NT2/D1 (cell line): ENCODE measurements around the gene CEP135.

Experiments used
- DNase-seq: peaks from one replicate; pipeline ENCODE4 v3.0.0-alpha.2; 2011; ENCODE audit warnings: low read depth, low spot score
- H3K27me3 ChIP-seq: 2 replicates; pipeline ENCODE4 v1.6.0; 2011; ENCODE audit warnings: mild to moderate bottlenecking; ENCODE audit not compliant: insufficient read length, insufficient read depth
- H3K36me3 ChIP-seq: 2 replicates; pipeline ENCODE4 v1.6.1; 2011; ENCODE audit warnings: mild to moderate bottlenecking, low read length, mixed read lengths; ENCODE audit not compliant: insufficient read depth, insufficient read length
- H3K4me1 ChIP-seq: 2 replicates; pipeline ENCODE4 v1.5.1; 2011; ENCODE audit not compliant: insufficient read depth, insufficient read length
- H3K4me3 ChIP-seq: 2 replicates; pipeline ENCODE4 v1.5.1; 2011; ENCODE audit warnings: low read depth; ENCODE audit not compliant: insufficient read length
- H3K9ac ChIP-seq: 2 replicates; pipeline ENCODE4 v1.6.0; 2011; ENCODE audit warnings: low read depth; ENCODE audit not compliant: insufficient read length
- H3K9me3 ChIP-seq: 2 replicates; pipeline ENCODE4 v1.5.1; 2011; ENCODE audit warnings: mild to moderate bottlenecking, low read length; ENCODE audit not compliant: insufficient read depth
- SUZ12 ChIP-seq: IDR thresholded peaks from 2 replicates; pipeline ENCODE4 v1.6.1; 2011; ENCODE audit not compliant: insufficient read length, insufficient read depth; ENCODE audit errors: extremely low read depth
- YY1 ChIP-seq: IDR thresholded peaks from 2 replicates; pipeline ENCODE4 v1.6.1; 2011; ENCODE audit not compliant: insufficient read length, insufficient read depth
- ZNF274 ChIP-seq: IDR thresholded peaks from 2 replicates; pipeline ENCODE4 v1.6.1; 2011; ENCODE audit warnings: mild to moderate bottlenecking, low read depth, low read length

Gene CEP135

GRCh38 chr4:55910140-55910539 is 38.6 kb upstream of the CEP135 start:
- TF ChIP-seq SUZ12: no peak
- TF ChIP-seq ZNF274: no peak
- no peak for TF ChIP-seq YY1
- Histone ChIP-seq H3K9me3 (no peaks in the 10 kb centered on the region), H3K27me3 (no peaks in the 10 kb centered on the region), H3K4me1 (no peaks in the 10 kb centered on the region), H3K36me3 (peaks cover 2% of the 10 kb centered on the region), H3K4me3 (no peak overlapping the region), H3K9ac (no peak overlapping the region)
- no peak for DNase-seq

GRCh38 chr4:55912249-55912648 is 36.5 kb upstream of the CEP135 start:
- TF ChIP-seq ZNF274 (no peak), SUZ12 (no peak)
- Histone ChIP-seq H3K27me3 (no peaks in the 10 kb centered on the region), H3K4me1 (no peaks in the 10 kb centered on the region), H3K9ac (no peak overlapping the region), H3K9me3 (no peaks in the 10 kb centered on the region), H3K4me3 (no peak overlapping the region), H3K36me3 (no peaks in the 10 kb centered on the region)
- no peak for DNase-seq

- H3K9ac ChIP-seq: no peak overlapping the region
- no peaks in the 10 kb centered on the region for H3K4me1 ChIP-seq
- H3K27me3 ChIP-seq: no peaks in the 10 kb centered on the region
- no peak for TF ChIP-seq SUZ12
- no peak for TF ChIP-seq YY1
- no peak for TF ChIP-seq ZNF274
- H3K9me3 ChIP-seq: no peaks in the 10 kb centered on the region; the same call in 1 of the 2 replicates
- DNase-seq: no peak
- H3K36me3 ChIP-seq: no peaks in the 10 kb centered on the region
- no peak overlapping the region for H3K4me3 ChIP-seq
Measured at GRCh38 chr4:55920571-55920970, 28.2 kb upstream of the CEP135 start.

DNA sequence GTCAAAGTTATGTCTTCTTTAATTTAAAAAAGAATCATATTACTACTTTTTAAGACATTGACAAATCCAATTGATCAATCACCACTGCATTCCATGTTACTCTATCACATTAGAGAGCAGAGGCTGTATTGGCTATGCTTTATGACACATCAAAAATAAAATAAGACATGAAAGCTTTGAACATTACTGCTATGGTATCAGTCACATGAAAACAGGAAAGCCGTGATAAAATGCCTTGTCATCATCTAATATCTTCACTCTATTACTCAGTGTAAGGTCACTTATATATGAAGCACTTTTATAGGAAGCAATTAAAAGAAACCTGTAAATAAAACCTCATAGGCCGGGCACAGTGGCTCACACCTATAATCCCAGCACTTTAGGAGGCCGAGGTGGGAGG is 27.7 kb upstream of the CEP135 start:
- Histone ChIP-seq H3K36me3 (no peaks in the 10 kb centered on the region), H3K4me3 (no peak overlapping the region), H3K9me3 (no peaks in the 10 kb centered on the region; the same call in 1 of the 2 replicates), H3K27me3 (no peaks in the 10 kb centered on the region), H3K4me1 (no peaks in the 10 kb centered on the region), H3K9ac (no peak overlapping the region)
- no peak for DNase-seq
- TF ChIP-seq ZNF274 (no peak), YY1 (no peak), SUZ12 (no peak)

DNA sequence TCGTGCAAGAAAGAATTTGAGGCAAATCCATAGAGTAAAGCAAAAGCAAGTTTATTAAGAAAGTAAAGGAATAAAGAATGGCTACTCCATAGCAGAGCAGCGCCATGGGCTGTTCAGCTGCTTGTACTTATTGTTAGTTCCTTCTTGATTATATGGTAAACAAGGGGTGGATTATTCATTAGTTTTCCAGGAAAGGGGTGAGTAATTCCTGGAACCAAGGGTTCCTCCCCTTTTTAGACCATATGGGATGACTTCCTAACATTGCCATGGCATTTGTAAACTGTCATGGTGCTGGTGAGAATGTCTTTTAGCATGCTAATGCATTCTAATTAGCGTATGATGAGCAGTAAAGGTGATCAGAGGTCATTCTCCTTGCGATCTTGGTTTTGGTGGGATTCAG is 23.5 kb upstream of the CEP135 start:
- TF ChIP-seq YY1 (no peak), ZNF274 (no peak), SUZ12 (no peak)
- no peak overlapping the region for H3K9ac ChIP-seq
- H3K36me3 ChIP-seq: no peaks in the 10 kb centered on the region
- H3K27me3 ChIP-seq: no peaks in the 10 kb centered on the region
- H3K4me3 ChIP-seq: no peak overlapping the region
- peaks cover 16% of the 10 kb centered on the region for H3K9me3 ChIP-seq
- no peaks in the 10 kb centered on the region for H3K4me1 ChIP-seq
- DNase-seq: peak; percentile 6

DNA sequence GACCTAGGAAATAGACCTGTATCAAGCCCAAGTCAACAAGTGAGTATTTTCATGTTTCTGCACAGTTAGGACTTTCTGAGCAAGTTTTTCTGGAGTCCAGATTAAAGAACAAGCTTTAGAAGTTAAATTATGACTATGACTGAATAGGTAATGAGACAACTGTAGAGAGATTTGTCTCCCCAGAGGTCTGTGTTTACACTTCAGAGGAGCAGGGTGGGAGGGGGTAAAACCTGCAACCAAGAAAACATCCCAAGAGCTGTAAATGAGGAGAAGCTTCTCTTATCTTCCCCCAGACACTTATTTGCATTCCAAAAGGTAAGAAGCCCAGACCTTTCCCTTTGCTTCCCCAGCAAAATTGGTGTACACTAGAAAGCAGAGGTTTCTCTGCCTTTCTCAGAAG is 22.1 kb upstream of the CEP135 start:
- no peaks in the 10 kb centered on the region for H3K36me3 ChIP-seq
- H3K9me3 ChIP-seq: peaks cover 16% of the 10 kb centered on the region
- H3K27me3 ChIP-seq: no peaks in the 10 kb centered on the region
- TF ChIP-seq YY1: no peak
- TF ChIP-seq ZNF274: no peak
- no peak for TF ChIP-seq SUZ12
- DNase-seq: peak; percentile 25
- no peaks in the 10 kb centered on the region for H3K4me1 ChIP-seq
- no peak overlapping the region for H3K9ac ChIP-seq
- H3K4me3 ChIP-seq: no peak overlapping the region

DNA sequence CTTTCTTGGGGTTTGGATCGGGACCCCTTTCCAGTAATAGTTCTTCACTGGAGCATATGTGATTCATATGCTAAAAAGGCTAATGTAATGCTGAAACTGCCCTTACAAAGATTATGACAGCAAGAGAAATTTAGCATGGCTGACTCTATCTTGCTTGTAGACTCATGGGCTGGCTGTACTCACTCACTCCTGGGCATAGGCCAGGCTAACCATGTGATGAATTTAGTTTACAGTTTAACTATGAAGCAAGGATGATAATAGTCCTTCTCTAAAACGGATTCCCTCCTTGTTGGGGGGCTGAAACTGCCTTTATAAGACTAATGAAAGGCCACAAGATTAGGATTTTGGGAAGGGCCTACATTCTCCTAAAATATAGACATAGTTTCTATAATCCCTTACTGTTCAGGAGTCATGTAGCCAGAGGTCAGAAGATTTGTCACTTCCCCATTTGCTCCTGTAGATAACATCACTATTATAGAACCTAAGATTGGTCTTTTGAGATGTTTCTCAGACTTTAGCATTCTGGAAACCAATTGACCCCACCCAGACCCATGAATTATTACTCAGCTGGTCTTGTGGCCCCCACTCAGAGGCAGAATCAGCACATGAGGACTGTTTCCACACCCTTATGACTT is 20.8 kb upstream of the CEP135 start:
- no peak for DNase-seq
- no peaks in the 10 kb centered on the region for H3K36me3 ChIP-seq
- no peak overlapping the region for H3K4me3 ChIP-seq
- H3K27me3 ChIP-seq: no peaks in the 10 kb centered on the region
- TF ChIP-seq SUZ12: no peak
- TF ChIP-seq ZNF274: no peak
- TF ChIP-seq YY1: no peak
- H3K9me3 ChIP-seq: peaks cover 16% of the 10 kb centered on the region
- H3K9ac ChIP-seq: no peak overlapping the region
- no peaks in the 10 kb centered on the region for H3K4me1 ChIP-seq
